Body of pancreas (tissue), 4 donors: Measurements from ENCODE around the gene INPP5D. TPM values are rescaled to one million over a fixed set of nuclear protein-coding genes. Genes with fewer than 3 reads are reported as not detected.

Source experiments
- ATAC-seq: fragments of 150-250 bp; one replicate; pipeline ENCODE4 v1.9.1; 2016
- DNase-seq, 4 donors: peaks; one replicate each; pipeline ENCODE4 v3.0.0-alpha.2; 2019
- H3K27ac ChIP-seq, 4 donors: fragments of 200-600 bp; sonication (generic); 1 replicate in 3 of 4; 2 replicates in 1 of 4; pipeline versions ENCODE4 v1.5.1 to v1.6.1; 2016 to 2019; ENCODE audit warnings: mild to moderate bottlenecking in 1 of 4, mixed read lengths in 1 of 4, moderate library complexity in 1 of 4
- H3K27me3 ChIP-seq, 2 donors: fragments of 200-600 bp; sonication (generic); one replicate each; pipeline ENCODE4 v1.6.0; 2016; ENCODE audit warnings: mild to moderate bottlenecking in 1 of 2
- H3K36me3 ChIP-seq, 2 donors: fragments of 200-600 bp; sonication (generic); replicated peaks in 1 of 2; 2 replicates each; pipeline ENCODE4 v1.5.1; 2016; ENCODE audit warnings: low read depth in 2 of 2; ENCODE audit not compliant: insufficient read depth in 1 of 2
- H3K4me1 ChIP-seq: fragments of 200-600 bp; sonication (generic); one replicate; pipeline ENCODE4 v1.6.0; 2016
- H3K4me3 ChIP-seq, 2 donors: fragments of 200-600 bp; sonication (generic); 1 replicate in 1 of 2; 2 replicates in 1 of 2; pipeline ENCODE4 v1.5.1; 2016 to 2019
- H3K9me3 ChIP-seq, 3 donors: fragments of 200-600 bp; sonication (generic); 1 replicate in 2 of 3; 2 replicates in 1 of 3; pipeline ENCODE4 v1.5.1; 2016
- CTCF ChIP-seq, 7 experiments: fragments of 450-650 bp in 4 of 7; fragments of 200-600 bp in 3 of 7; sonication (generic) in 3 of 7; IDR thresholded peaks; one replicate each; pipeline ENCODE4 v1.5.1; 2016 to 2019; ENCODE audit warnings: antibody characterized with exemption in 7 of 7
- POLR2A ChIP-seq, 3 donors: fragments of 450-650 bp; IDR thresholded peaks; one replicate each; pipeline ENCODE4 v1.6.1; 2016; ENCODE audit warnings: antibody characterized with exemption in 3 of 3, mild to moderate bottlenecking in 2 of 3
- WGBS, 2 donors: methylation state at CpG; one replicate each; pipeline ENCODE4 v1.1.5; 2017; 5-methylcytosine and 5-hydroxymethylcytosine counted together
- intact Hi-C: fragments of 100-400 bp; cut with DNase I; formaldehyde crosslinking; loops from one replicate; pipeline ENCODE4 v1.15.1; 2023
- total RNA-seq, 2 donors: library from RNA; depleted of rRNA; stranded (reverse); fragments of >200 nt; gene quantifications; one replicate each; pipeline ENCODE4 v1.1.0, GENCODE V29; 2016

Gene INPP5D
- total RNA-seq, 2 donors from 2014 or later, result 0.99 to 8.8 TPM

- 73 to 78% methylated on average over 11 to 15 of the region's 15 CpGs for WGBS, 2 donors
- Histone ChIP-seq H3K36me3 (no peaks in the 10 kb centered on the region), H3K4me1 (no peaks in the 10 kb centered on the region), H3K4me3 (no peak overlapping the region), H3K9me3 (peaks cover 0 to 10% (median 0%) of the 10 kb centered on the region in 3 donors), H3K27ac (no peak overlapping the region), H3K27me3 (no peaks in the 10 kb centered on the region)
- intact Hi-C loops, result no loop called here
- TF ChIP-seq CTCF (IDR thresholded peaks at IDR 0.05) (no peak), POLR2A (IDR thresholded peaks at IDR 0.05) (no peak)
- no peak for ATAC-seq
- no peak for DNase-seq
Observed at GRCh38 chr2:233201258-233202013, 141.3 kb downstream of the INPP5D start.

- H3K27me3 ChIP-seq, result no peaks in the 10 kb centered on the region
- ATAC-seq, result no peak
- intact Hi-C loops, result no loop called here
- no peaks in the 10 kb centered on the region for H3K4me1 ChIP-seq
- TF ChIP-seq POLR2A (IDR thresholded peaks at IDR 0.05) (no peak), CTCF (IDR thresholded peaks at IDR 0.05) (no peak)
- no peak overlapping the region for H3K27ac ChIP-seq
- H3K9me3 ChIP-seq, result peaks cover 0 to 10% (median 0%) of the 10 kb centered on the region in 3 donors
- peak in 1 of 4 donors; percentile 16 for DNase-seq
- H3K4me3 ChIP-seq, result no peak overlapping the region
- 74 to 83% methylated on average over 5 of the region's 5 CpGs for WGBS, 2 donors
- H3K36me3 ChIP-seq, result no peaks in the 10 kb centered on the region
Observed at GRCh38 chr2:233202531-233202944, 142.4 kb downstream of the INPP5D start.

GRCh38 chr2:233203060-233203459 is 142.9 kb downstream of the INPP5D start:
- intact Hi-C loops, result no loop called here
- Histone ChIP-seq H3K36me3 (no peaks in the 10 kb centered on the region), H3K27ac (no peak overlapping the region), H3K4me1 (no peaks in the 10 kb centered on the region), H3K9me3 (peaks cover 0 to 10% (median 0%) of the 10 kb centered on the region in 3 donors), H3K4me3 (no peak overlapping the region), H3K27me3 (no peaks in the 10 kb centered on the region)
- ATAC-seq, result no peak
- TF ChIP-seq POLR2A (IDR thresholded peaks at IDR 0.05), result no peak
- TF ChIP-seq CTCF (IDR thresholded peaks at IDR 0.05), result no peak
- DNase-seq, result no peak
- 92 to 97% methylated on average over 5 of the region's 5 CpGs for WGBS, 2 donors

- ATAC-seq, result no peak
- intact Hi-C loops, result no loop called here
- Histone ChIP-seq H3K4me1 (no peaks in the 10 kb centered on the region), H3K4me3 (no peak overlapping the region), H3K36me3 (no peaks in the 10 kb centered on the region), H3K27ac (no peak overlapping the region), H3K9me3 (peaks cover 0 to 10% (median 0%) of the 10 kb centered on the region in 3 donors), H3K27me3 (no peaks in the 10 kb centered on the region)
- TF ChIP-seq CTCF (IDR thresholded peaks at IDR 0.05) (no peak), POLR2A (IDR thresholded peaks at IDR 0.05) (no peak)
- DNase-seq, result no peak
- WGBS, 2 donors, result 90 to 93% methylated on average over 19 to 37 of the region's 50 CpGs
Observed at GRCh38 chr2:233204286-233204936, 144.3 kb downstream of the INPP5D start.
